ENCODE data around the gene SSR1.
"Not testable (repeated sequence)": the region's sequence is repeated elsewhere in the genome, so short reads cannot be mapped to it uniquely, and the experiment has no call there.

The SSR1 gene

GRCh38 chr6:7282097-7282906, 30.7 kb downstream of the SSR1 start:
- in situ Hi-C loops (cut with MboI; ENCODE audit: low sequenced_read_pairs, unreplicated experiment) = no loop called here
- no peak for DNase-seq (ENCODE audit: low spot score)
- no peak for TF ChIP-seq CTCF (IDR thresholded peaks at IDR 0.05; ENCODE audit: borderline replicate concordance, control extremely low read depth, extremely low read depth, insufficient read depth, missing control alignments)

- in situ Hi-C loops (cut with MboI; ENCODE audit: low sequenced_read_pairs, unreplicated experiment) = loop anchor here (10.0 kb wide), 1 partner anchor 339 kb away; no protein-coding TSS in a partner anchor
- no peak for DNase-seq (ENCODE audit: low spot score)
- no peak for TF ChIP-seq CTCF (IDR thresholded peaks at IDR 0.05; ENCODE audit: borderline replicate concordance, control extremely low read depth, extremely low read depth, insufficient read depth, missing control alignments)
These were observed 36.8 kb downstream of the SSR1 start for GRCh38 chr6:7276199-7276524.

- in situ Hi-C loops (cut with MboI; ENCODE audit: low sequenced_read_pairs, unreplicated experiment) = loop anchor here (10.0 kb wide), 1 partner anchor 340 kb away; no protein-coding TSS in a partner anchor
- DNase-seq (ENCODE audit: low spot score) = not testable (repeated sequence)
These were observed 38.5 kb downstream of the SSR1 start for GRCh38 chr6:7274525-7274924.

- no peak for DNase-seq (ENCODE audit: low spot score)
- no peak for TF ChIP-seq CTCF (IDR thresholded peaks at IDR 0.05; ENCODE audit: borderline replicate concordance, control extremely low read depth, extremely low read depth, insufficient read depth, missing control alignments)
- in situ Hi-C loops (cut with MboI; ENCODE audit: low sequenced_read_pairs, unreplicated experiment) = loop anchor here (10.0 kb wide), 1 partner anchor 341 kb away; no protein-coding TSS in a partner anchor
These were observed 39.3 kb downstream of the SSR1 start for GRCh38 chr6:7273709-7274108.

GRCh38 chr6:7271205-7271534, 41.8 kb downstream of the SSR1 start:
- no peak for DNase-seq (ENCODE audit: low spot score)
- TF ChIP-seq CTCF (IDR thresholded peaks at IDR 0.05; ENCODE audit: borderline replicate concordance, control extremely low read depth, extremely low read depth, insufficient read depth, missing control alignments) = no peak
- in situ Hi-C loops (cut with MboI; ENCODE audit: low sequenced_read_pairs, unreplicated experiment) = loop anchor here (10.0 kb wide), 1 partner anchor 344 kb away; no protein-coding TSS in a partner anchor

GRCh38 chr6:7270320-7271204, 42.4 kb downstream of the SSR1 start:
- no peak for DNase-seq (ENCODE audit: low spot score)
- in situ Hi-C loops (cut with MboI; ENCODE audit: low sequenced_read_pairs, unreplicated experiment) = loop anchor here (10.0 kb wide), 1 partner anchor 344 kb away; no protein-coding TSS in a partner anchor
- TF ChIP-seq CTCF (IDR thresholded peaks at IDR 0.05; ENCODE audit: borderline replicate concordance, control extremely low read depth, extremely low read depth, insufficient read depth, missing control alignments) = no peak

Data from GM13976 (cell line).